DMS53 treated with DMSO at 0.1 percent for 48 hours (cell line): ENCODE results near the gene AIF1L.
"Not testable (repeated sequence)": the region's sequence is repeated elsewhere in the genome, so short reads cannot be mapped to it uniquely, and the experiment has no call there.

Source experiments
- DNase-seq: peaks from one replicate; lab custom pipeline; 2025; ENCODE audit not compliant: unreplicated experiment; lab: John Stamatoyannopoulos, UW

The AIF1L gene

DNA sequence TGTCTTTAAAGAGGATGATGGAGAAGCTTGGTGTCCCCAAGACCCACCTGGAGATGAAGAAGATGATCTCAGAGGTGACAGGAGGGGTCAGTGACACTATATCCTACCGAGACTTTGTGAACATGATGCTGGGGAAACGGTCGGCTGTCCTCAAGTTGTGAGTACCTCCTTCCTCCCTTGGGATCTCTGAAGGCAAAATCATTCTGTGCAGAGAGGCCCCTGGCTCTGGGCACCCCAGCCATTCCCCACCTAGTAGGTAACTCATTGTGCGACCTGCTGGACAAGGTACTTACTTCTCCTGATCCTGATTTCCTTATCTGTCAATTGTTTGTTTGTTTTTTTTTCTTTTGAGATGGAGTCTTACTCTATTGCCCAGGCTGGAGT is 21.4 kb downstream of the AIF1L start:
- no peak for DNase-seq

DNA sequence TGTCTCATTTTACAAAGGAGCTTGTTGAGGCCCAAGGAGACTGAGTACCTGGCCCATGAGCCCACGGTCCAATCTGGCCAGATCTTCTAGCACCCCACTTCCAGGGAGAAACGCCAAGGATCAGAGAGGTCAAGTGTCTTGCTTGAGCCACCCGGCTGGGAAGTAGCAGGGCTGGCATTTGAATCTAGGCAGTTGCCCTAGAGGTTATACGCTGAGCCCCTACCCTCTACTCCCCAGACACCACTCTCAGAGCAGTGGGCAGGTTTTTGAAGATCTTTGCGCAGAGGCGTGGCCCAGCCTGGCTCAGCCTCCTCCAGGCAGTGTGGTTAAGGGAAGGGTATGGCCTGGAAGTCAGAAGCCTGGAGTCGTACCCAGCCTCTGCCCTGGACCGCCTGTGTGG is 23.3 kb downstream of the AIF1L start:
- no peak for DNase-seq

DNA sequence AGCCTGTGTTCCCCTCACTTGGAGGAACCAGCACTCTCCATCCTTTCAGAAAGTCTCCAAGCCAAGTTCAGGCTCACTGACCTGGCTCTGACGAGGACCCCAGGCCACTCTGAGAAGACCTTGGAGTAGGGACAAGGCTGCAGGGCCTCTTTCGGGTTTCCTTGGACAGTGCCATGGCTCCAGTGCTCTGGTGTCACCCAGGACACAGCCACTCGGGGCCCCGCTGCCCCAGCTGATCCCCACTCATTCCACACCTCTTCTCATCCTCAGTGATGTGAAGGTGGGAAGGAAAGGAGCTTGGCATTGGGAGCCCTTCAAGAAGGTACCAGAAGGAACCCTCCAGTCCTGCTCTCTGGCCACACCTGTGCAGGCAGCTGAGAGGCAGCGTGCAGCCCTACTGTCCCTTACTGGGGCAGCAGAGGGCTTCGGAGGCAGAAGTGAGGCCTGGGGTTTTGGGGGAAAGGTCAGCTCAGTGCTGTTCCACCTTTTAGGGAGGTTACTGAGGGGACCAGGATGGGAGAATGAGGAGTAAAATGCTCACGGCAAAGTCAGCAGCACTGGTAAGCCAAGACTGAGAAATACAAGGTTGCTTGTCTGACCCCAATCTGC is 24.4 kb downstream of the AIF1L start:
- no peak for DNase-seq

DNA sequence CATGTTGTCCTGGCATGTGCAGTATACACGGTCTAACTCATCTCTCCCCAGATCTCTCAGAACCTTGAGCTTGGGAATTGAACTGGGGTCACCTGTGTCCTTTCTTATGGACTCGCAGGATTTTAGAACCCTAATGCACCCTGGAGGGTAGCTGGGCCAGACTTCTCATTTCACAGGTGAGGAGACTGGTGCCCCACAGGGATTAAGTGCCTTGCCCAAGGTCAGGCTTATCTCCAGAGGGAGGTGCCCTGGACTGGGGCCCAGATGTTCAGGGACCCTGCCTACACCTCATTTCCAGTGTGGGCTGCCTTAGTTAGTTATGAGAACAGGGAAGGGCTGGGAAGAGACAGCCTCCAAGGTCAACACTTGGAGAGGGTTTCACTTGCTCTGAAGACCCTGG is 25.0 kb downstream of the AIF1L start:
- no peak for DNase-seq

DNA sequence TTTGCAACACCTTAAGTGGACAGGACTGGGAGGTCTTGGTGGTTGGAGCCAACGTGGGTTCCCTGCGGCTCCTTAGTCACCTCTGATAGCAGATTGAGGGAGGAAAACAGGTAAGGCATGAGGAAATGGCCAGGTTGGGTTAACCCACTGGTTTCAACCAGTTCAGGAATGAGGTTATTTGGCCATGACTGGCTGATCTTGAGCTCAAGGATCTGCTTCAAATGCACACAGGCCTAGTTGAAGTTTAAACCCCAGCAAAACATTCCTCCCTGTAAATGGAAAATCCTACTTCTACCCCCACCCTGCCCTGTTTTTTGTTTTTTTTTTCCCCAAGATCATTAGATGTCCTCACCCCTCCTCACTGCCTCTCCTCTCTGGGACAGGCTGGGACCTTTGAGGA is 25.8 kb downstream of the AIF1L start:
- DNase-seq: no peak

DNA sequence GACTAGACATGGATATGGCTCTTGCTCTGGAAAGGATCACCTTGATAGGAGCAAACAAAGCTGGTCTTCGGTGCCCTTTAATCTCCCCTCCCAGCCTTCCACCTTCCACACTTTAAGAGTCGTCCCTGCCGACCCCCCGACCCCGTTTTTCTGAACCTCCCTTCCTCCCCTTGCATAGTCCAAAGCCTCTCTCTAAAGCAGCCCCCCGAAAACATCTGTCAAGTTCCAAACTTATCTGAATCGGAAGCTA is 28.6 kb downstream of the AIF1L start:
- no peak for DNase-seq

DNA sequence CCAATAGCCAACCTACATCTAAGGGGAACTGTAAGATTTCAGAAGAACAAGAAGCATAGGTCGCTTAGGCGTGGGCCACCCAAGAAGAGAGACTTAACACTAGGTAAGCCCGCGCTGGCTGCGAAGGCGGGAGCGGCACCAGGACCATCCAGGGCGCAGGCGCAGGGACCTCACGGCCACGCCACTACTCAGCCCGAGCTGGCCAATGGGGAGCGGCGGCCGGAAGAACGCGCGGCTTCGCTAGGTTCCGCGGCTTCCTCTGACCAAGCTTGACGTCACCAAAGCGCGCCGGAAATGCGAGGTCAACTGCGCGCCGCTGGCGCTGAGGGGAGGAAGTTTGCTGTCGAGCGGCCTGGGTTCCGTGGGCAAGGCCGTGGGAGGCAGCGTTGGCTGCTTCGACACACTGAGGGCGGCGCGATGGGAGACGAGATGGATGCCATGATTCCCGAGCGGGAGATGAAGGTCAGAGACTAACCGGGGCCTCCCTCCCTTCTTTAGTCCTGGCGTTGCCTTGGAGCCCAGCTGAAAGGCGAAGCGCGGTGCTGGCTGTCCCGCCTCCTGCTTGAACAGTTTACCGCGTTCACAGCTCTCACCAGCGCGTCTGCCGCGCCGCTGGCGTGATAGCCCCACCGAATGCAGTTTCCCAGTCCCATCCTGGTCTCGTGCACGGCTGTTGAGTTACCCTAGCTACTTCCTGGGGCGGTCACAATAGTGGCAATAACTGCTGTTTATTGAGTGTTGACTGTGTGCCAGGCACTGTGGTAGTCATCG is 29.1 kb downstream of the AIF1L start, which contains the start of gene NUP214:
NUP214 (plus strand) TSS at position 299 of the 771 bp plus-strand sequence; CDS start at position 418, 119 bp downstream.
- DNase-seq: peak; percentile 96

DNA sequence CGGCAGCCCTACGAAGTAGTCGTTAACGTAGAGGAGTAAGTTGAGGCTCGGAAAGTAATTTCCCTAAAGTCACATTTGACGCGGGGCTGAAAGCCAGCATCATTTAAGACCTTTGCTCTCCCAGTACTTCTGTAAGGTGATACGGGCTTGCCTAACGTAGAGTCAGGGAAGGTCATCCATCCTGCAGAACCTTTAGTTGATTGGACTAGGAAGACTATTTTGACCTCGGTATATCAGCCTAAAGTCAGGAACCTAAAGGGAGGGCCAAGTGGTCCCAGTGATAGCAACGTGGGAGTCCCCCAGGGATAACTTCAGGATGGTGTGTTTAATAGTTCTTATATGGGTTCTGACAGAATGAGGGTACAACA is 29.7 kb downstream of the AIF1L start:
- DNase-seq: peak; percentile 30

DNA sequence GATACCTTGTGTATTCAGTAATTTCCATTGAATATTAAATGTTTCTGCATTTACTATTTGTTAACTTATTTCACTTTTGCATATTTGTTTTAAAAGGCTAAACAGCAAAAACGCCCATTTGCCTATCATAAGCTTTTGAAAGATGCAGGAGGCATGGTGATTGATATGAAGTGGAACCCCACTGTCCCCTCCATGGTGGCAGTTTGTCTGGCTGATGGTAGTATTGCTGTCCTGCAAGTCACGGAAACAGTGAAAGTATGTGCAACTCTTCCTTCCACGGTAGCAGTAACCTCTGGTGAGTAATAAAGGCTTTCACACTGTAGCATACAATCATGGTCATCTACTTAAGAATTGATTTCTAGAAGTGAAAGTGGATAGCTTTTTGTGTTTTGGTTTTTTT is 32.9 kb downstream of the AIF1L start:
- DNase-seq: no peak

DNA sequence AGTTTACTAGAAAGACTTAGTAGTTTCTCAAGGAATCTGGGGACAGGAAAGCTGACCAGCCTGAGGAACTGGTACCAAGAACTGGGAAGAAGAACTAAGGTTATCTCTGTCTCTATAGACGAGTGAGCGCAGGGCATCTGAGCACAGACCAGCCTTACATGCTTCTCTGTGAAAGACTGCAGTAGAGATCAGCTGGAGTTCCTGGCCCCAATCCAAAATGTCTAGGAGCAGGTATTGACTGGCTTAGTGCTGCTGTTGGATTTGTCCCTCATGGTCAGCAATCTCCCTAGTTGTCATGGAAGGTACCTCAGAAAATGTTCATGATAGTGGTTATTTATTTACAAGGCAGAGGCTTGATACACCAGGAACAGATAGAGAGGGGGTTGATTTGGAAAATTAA is 42.3 kb downstream of the AIF1L start:
- DNase-seq: no peak

DNA sequence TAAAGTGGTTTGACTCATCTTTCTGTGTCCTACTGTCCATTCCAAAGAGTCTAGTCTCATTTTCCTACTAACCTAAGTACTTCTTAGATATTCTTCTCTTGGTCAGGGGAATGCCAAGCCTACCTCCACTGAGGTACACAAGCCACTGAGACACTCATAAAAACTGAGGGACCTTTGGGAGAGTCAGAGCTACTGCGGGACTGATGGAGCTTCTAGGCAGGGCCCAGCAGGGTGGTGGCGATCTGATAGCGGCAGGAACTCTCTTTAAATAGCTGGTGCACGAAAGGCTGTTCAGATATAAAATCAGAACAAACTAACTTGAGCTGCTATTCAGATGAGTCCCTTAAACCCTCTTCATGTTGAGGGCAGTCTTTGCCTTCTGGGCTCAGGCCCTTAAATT is 43.8 kb downstream of the AIF1L start:
- no peak for DNase-seq

DNA sequence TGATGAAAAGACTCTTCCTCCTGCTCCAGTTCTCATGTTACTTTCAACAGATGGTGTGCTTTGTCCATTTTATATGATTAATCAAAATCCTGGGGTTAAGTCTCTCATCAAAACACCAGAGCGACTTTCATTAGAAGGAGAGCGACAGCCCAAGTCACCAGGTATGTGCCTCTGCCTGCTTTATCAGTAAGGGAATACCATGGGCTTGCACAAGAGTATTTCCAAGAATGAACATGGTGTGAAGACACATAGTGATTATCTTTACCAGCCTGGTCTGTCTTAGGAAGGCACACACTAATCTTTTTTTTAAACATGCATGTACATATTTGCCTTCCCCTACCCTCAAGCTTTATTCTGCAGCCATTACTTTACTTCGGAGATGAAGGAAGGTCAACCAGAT is 44.2 kb downstream of the AIF1L start:
- no peak for DNase-seq

DNA sequence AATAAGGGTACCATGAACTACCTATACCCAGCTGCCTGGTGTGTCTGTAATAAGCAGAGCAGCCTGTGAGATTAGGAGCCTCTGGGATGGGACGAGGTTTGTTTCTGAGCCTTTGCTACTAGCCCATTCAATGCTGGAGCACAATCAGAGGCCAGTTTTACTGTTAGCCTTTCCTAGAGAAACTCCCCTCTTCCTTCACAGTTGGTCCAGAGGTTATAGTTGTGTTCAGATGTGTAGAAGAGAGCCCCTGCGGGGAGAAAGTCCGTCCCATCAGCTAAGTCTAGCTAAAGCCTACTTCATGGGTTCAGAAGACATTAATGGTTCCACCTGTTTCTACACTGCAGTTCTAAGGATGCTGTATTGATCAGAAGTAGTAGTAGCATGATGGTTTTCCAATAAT is 45.8 kb downstream of the AIF1L start:
- DNase-seq: no peak

DNA sequence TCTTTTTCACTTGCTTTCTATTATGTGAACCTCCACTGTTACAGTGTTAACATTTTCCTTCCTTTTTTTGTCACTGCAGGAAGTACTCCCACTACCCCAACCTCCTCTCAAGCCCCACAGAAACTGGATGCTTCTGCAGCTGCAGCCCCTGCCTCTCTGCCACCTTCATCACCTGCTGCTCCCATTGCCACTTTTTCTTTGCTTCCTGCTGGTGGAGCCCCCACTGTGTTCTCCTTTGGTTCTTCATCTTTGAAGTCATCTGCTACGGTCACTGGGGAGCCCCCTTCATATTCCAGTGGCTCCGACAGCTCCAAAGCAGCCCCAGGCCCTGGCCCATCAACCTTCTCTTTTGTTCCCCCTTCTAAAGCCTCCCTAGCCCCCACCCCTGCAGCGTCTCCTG is 47.9 kb downstream of the AIF1L start:
- no peak for DNase-seq

DNA sequence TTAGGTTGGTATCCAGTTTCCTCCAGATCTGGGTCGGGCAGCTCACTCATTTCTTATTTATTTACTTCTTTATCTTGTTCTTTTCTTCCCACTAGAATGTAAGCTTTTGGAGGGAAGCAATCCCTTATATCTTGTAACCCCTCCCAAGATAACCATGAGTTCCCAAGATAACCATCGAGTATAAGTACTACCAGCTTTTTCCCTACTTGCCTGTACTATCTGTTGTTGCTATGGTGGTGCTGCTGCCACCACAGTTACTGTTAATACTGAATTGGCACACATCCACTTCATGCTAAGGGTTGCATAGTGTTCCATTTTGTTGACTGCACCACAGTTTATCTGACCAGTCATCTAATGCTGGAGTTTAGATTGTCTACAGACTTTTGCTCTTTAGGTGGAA is 48.9 kb downstream of the AIF1L start:
- no peak for DNase-seq

DNA sequence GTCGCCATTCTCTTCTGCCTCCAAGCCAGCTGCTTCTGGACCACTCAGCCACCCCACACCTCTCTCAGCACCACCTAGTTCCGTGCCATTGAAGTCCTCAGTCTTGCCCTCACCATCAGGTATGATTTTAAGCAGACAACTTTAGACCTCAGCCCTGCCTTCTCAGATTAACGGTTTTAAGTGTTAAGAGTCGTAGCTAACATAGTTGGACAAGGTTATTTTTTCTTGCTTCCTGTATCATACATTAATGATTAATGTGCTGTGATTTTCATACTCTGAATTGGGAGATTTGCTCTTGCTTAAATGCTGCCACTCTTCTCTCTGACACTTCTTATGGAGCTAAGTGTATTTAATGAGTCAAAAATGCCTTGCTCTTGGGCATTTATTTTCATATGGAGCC is 49.9 kb downstream of the AIF1L start:
- no peak for DNase-seq

DNA sequence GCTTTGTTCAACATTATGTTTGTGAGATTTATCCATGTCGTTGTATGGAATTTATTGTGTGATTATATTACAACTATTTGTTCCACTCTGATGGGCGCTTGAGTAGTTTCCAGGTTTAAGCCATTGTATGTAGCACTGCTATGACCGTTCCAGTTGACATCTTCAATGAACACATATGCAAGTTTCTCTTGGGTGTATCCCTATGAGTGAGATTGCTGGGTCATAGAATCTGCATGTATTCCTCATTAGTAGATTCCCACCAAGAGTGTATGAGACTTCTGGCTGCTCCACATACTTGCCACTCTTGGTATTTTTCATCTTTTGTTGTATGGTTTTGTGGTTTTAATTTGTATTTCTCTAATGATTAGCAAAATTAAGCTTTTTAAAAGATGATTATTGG is 51.9 kb downstream of the AIF1L start:
- DNase-seq: no peak

DNA sequence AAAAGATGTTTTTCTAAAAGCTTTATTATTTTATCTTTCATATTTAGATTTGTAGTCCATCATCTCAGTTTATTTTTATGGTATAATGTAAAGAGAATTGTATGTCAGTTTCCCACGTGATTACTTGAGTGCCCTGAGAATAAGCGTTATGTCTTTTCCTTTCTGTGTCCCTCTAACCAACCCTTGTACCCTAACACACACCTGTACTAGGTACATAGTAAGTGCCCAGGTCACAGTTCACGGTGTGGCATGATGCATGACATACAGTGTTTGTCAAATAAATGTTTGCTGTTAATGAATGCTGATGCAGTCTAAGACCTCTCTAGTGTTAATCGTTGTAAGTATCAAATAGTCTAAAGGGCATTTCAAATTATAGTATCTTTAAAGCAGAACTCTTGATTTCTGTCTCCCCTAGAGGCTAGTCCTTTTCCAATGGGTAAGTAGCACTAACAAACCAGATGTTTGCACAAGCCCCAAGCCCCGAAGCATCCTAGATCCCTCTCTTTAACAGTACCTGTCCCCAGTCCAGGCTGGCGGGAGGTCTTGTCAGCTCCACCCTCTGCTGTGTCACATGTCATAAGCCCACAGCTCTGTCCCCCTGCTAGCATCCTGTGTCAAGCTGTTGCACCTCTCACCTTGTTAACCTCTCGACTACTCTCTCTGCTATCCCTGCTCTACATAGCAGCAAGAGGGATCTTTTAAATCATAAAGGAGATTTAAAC is 52.8 kb downstream of the AIF1L start:
- DNase-seq: no peak

DNA sequence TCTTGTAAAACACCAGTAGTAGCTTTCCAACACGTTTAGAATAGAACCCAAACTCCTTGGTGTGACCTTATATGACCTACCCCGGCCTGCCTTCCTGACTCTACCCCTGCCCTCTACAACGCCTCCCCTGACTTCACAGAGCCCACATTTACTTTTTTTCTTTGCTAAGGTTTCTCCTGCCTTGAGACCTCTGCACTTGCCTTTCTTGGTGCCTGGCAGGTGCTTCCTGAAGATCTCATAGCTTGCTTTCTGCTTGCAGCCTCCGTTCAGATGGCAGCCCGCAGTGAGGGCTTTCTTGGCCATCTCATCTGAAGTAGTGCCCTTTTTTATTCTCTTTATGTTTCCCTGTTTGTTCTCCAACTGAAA is 53.3 kb downstream of the AIF1L start:
- DNase-seq: no peak

DNA sequence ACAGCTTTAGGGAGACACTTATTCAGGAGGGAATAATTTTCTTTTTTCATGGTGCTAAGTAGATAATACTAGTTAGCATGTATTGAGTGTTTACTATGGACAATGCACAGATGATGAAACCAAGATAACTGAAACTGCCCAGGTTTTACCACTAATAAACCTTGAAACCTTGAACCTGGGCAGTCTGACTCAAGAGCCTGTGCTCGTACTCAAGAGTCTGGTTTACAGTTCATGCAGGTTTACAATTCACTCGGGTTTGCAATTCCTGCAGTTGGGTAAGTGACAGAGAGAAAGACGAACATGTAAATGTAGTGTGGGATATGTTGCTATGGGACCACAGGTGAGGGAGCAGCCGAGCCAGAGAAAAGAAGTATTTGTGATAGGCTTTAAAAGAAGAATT is 57.3 kb downstream of the AIF1L start:
- DNase-seq: no peak

DNA sequence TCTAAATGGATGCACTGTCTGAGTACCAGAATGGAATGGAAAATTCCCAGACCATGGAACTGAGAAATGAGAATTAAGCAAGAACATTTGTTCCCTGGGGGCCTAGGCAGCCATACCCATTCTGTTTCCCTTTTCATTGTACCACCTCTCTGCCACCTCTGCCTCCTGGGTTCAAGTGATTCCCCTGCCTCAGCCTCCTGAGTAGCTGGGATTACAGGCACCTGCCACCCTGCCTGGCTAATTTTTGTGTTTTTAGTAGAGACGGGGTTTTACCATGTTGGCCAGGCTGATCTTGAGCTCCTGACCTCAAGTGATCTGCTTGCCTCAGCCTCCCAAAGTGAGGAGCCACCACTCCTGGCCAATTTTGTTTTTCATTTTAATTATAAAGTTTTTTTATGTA is 62.3 kb downstream of the AIF1L start:
- DNase-seq: not testable (repeated sequence)

DNA sequence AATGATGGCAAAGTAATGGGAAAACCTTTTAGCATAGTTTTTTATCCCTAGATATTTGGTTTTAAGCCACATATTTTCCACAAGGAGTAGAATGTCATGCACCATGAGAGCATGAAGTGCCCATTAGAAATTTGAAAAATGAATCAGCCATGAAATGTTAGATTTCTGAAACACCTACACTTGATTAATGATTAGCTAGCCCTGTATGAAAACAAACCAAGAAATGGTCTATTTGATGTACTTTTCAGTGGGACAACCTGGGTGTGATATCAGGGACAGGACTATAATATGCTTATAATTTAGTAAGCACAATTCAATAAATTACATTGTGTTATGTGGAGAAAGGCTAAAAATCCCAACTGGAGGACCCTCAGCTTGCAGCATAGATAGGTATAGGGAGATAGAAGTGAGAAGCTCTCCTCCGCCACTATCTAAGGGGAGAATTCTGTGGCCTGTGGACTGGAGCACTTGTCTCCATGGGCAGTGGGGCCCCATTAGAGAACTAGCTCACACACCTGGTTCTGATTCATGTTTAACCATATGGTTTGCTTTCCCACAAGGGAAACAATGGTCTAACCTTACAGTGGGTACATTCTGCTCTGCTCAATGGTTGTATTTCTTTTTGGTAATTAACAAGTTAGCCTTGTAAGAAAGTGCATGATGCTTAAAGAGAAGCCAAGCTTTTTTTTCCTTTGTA is 64.2 kb downstream of the AIF1L start:
- DNase-seq: peak; percentile 81
